Kidney (tissue), 14 donors: ENCODE data around the gene FAM216A. TPM values are rescaled to one million over a fixed set of nuclear protein-coding genes. Genes with fewer than 3 reads are reported as not detected.

Experiments
- DNase-seq, 5 donors: peaks; one replicate each; pipeline ENCODE4 v3.0.0-alpha.2; 2013 to 2020
- FAIRE-seq: peaks from 2 replicates; lab custom pipeline; 2012; peaks lifted over from hg19 to GRCh38; lab: Jason Lieb, UNC
- H3K27ac ChIP-seq, 2 donors: one replicate each; pipeline ENCODE4 v1.7.0; 2013; ENCODE audit warnings: low read depth in 2 of 2, low read length in 2 of 2, inconsistent platforms in 1 of 2
- H3K27me3 ChIP-seq: one replicate; pipeline ENCODE4 v1.7.1; 2013; ENCODE audit warnings: low read length, inconsistent platforms; ENCODE audit not compliant: control insufficient read depth, insufficient read depth
- H3K36me3 ChIP-seq, 3 donors: one replicate each; pipeline versions ENCODE4 v1.7.0 to v1.7.1; 2013; ENCODE audit warnings: low read length in 3 of 3, control low read depth in 1 of 3, inconsistent platforms in 1 of 3; ENCODE audit not compliant: insufficient read depth in 3 of 3, control insufficient read depth in 2 of 3
- H3K4me1 ChIP-seq, 3 donors: one replicate each; pipeline versions ENCODE4 v1.7.0 to v1.7.1; 2013; ENCODE audit warnings: low read length in 3 of 3, inconsistent platforms in 1 of 3, low read depth in 1 of 3; ENCODE audit not compliant: control insufficient read depth in 2 of 3, insufficient read depth in 2 of 3
- H3K4me3 ChIP-seq, 3 donors: one replicate each; pipeline versions ENCODE4 v1.7.0 to v1.8.1; 2013; ENCODE audit warnings: low read length in 3 of 3, control low read depth in 1 of 3, inconsistent platforms in 1 of 3
- H3K9ac ChIP-seq, 3 donors: one replicate each; pipeline versions ENCODE4 v1.7.0 to v1.7.1; 2013; ENCODE audit warnings: low read length in 3 of 3, control low read depth in 1 of 3, inconsistent platforms in 1 of 3
- H3K9me3 ChIP-seq, 3 donors: one replicate each; pipeline versions ENCODE4 v1.7.0 to v1.7.1; 2013; ENCODE audit warnings: low read length in 3 of 3, control low read depth in 1 of 3, inconsistent platforms in 1 of 3; ENCODE audit not compliant: control insufficient read depth in 2 of 3, insufficient read depth in 1 of 3
- CTCF ChIP-seq: IDR thresholded peaks from 3 replicates; pipeline ENCODE4 v1.5.1; 2012; ENCODE audit warnings: mild to moderate bottlenecking, moderate library complexity, borderline replicate concordance; ENCODE audit not compliant: insufficient read depth; ENCODE audit errors: extremely low read depth
- intact Hi-C: fragments of 100-400 bp; cut with DNase I; formaldehyde crosslinking; loops from one replicate; pipeline ENCODE4 v1.11.1; 2022
- polyA plus RNA-seq: library from polyadenylated mRNA; stranded (reverse); fragments of 350-450 nt; fragmentation: Illumina TruSeq; extraction: RNeasy Lipid Tissue Mini Kit (QIAGEN cat#74804); gene quantifications from one replicate; pipeline ENCODE4 v1.2.3, GENCODE V29; 2014; ENCODE audit warnings: low read depth, low replicate concordance; ENCODE audit not compliant: insufficient read depth
- total RNA-seq: library from RNA; stranded (reverse); fragmentation: NEBNext Ultra II Directional; extraction: Animal tissue kit (Norgen Biotek cat#: 25700); gene quantifications from one replicate; pipeline ENCODE4 v1.2.1, GENCODE V29; 2021
- donor health status: control.
- donor health status: control.
- donor health status: control.
- donor health status: control.
- donor health status: control.
- donor health status: DM: yes; HTN: yes; CAD: no.
- donor health status: Normal renal cell carcinoma (clear cell type).

The FAM216A gene
- total and polyA plus RNA-seq, 2 donors from 2014 or later = 4.0 to 4.6 TPM

GRCh38 chr12:110503432-110503831 is 34.8 kb downstream of the FAM216A start:
- DNase-seq = no peak
- Histone ChIP-seq H3K4me1 (peaks cover 0 to 13% (median 2%) of the 10 kb centered on the region in 3 donors), H3K9me3 (no peaks in the 10 kb centered on the region), H3K4me3 (no peak overlapping the region), H3K9ac (no peak overlapping the region), H3K27me3 (no peaks in the 10 kb centered on the region), H3K36me3 (no peaks in the 10 kb centered on the region), H3K27ac (no peak overlapping the region)
- FAIRE-seq = no peak
- no peak for TF ChIP-seq CTCF
- intact Hi-C loops = no loop called here

GRCh38 chr12:110505332-110505731 is 36.7 kb downstream of the FAM216A start:
- intact Hi-C loops = no loop called here
- Histone ChIP-seq H3K36me3 (no peaks in the 10 kb centered on the region), H3K27me3 (no peaks in the 10 kb centered on the region), H3K9ac (no peak overlapping the region), H3K4me1 (peaks cover 0 to 4% (median 2%) of the 10 kb centered on the region in 3 donors), H3K9me3 (no peaks in the 10 kb centered on the region), H3K4me3 (no peak overlapping the region), H3K27ac (no peak overlapping the region)
- FAIRE-seq (no peak), DNase-seq (no peak)
- no peak for TF ChIP-seq CTCF

- no peak for TF ChIP-seq CTCF
- FAIRE-seq = no peak
- no peak overlapping the region for H3K9ac ChIP-seq
Observed at GRCh38 chr12:110508071-110508586, 39.5 kb downstream of the FAM216A start.

GRCh38 chr12:110513842-110514241 is 45.2 kb downstream of the FAM216A start:
- intact Hi-C loops = loop anchor here (5.0 kb wide), 1 partner anchor 88 kb away; no protein-coding TSS in a partner anchor
- Histone ChIP-seq H3K27ac (no peak overlapping the region), H3K27me3 (no peaks in the 10 kb centered on the region), H3K9me3 (no peaks in the 10 kb centered on the region), H3K4me3 (no peak overlapping the region), H3K36me3 (no peaks in the 10 kb centered on the region), H3K4me1 (no peaks in the 10 kb centered on the region), H3K9ac (no peak overlapping the region)
- no peak for TF ChIP-seq CTCF
- DNase-seq = no peak
- no peak for FAIRE-seq

More at GRCh38 chr12:110508071-110508586, 39.5 kb downstream of the FAM216A start:
- Histone ChIP-seq H3K9me3 (no peaks in the 10 kb centered on the region), H3K4me3 (no peak overlapping the region), H3K27me3 (no peaks in the 10 kb centered on the region), H3K4me1 (no peaks in the 10 kb centered on the region), H3K27ac (no peak overlapping the region), H3K36me3 (no peaks in the 10 kb centered on the region)
- no peak for DNase-seq
- intact Hi-C loops = no loop called here
